ENCODE measurements around the gene KCNJ1. TPM values are rescaled to one million over a fixed set of nuclear protein-coding genes. Genes with fewer than 3 reads are reported as not detected.

KCNJ1 gene
- total and polyA plus RNA-seq, 4 donors = 0.01 to 0.31 (median 0.14) TPM

- H3K27me3 ChIP-seq (ENCODE audit: control insufficient read depth in 3 of 3, insufficient read depth in 3 of 3, low read length in 2 of 3) = no peaks in the 10 kb centered on the region
- 87 to 93% methylated on average over 7 of the region's 7 CpGs for WGBS, 2 donors
- TF ChIP-seq, protein P1, sequence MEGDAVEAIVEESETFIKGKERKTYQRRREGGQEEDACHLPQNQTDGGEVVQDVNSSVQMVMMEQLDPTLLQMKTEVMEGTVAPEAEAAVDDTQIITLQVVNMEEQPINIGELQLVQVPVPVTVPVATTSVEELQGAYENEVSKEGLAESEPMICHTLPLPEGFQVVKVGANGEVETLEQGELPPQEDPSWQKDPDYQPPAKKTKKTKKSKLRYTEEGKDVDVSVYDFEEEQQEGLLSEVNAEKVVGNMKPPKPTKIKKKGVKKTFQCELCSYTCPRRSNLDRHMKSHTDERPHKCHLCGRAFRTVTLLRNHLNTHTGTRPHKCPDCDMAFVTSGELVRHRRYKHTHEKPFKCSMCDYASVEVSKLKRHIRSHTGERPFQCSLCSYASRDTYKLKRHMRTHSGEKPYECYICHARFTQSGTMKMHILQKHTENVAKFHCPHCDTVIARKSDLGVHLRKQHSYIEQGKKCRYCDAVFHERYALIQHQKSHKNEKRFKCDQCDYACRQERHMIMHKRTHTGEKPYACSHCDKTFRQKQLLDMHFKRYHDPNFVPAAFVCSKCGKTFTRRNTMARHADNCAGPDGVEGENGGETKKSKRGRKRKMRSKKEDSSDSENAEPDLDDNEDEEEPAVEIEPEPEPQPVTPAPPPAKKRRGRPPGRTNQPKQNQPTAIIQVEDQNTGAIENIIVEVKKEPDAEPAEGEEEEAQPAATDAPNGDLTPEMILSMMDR (IDR thresholded peaks at IDR 0.05; ENCODE audit: control extremely low read depth, extremely low read depth) = no peak
- H3K27ac ChIP-seq (ENCODE audit: low read depth in 1 of 2, low read length in 1 of 2) = no peak overlapping the region
- no peak overlapping the region for H3K9ac ChIP-seq (ENCODE audit: insufficient read depth in 1 of 2, low read length in 2 of 2)
- no peak overlapping the region for H3K4me3 ChIP-seq
- no peaks in the 10 kb centered on the region for H3K9me3 ChIP-seq (ENCODE audit: control insufficient read depth in 4 of 4, insufficient read depth in 3 of 4, low read length in 3 of 4)
- ATAC-seq (ENCODE audit: insufficient read depth, low FRiP score) (no peak), DNase-seq (no peak)
- H3K36me3 ChIP-seq (ENCODE audit: control insufficient read depth in 4 of 4, insufficient read depth in 4 of 4, low read length in 4 of 4) = no peaks in the 10 kb centered on the region
- H3K4me1 ChIP-seq (ENCODE audit: control insufficient read depth in 5 of 5, insufficient read depth in 5 of 5, low read length in 5 of 5) = peaks cover 0 to 9% (median 0%) of the 10 kb centered on the region in 5 donors
Observed at GRCh38 chr11:128854841-128855240, 12.3 kb downstream of the KCNJ1 start.

DNA sequence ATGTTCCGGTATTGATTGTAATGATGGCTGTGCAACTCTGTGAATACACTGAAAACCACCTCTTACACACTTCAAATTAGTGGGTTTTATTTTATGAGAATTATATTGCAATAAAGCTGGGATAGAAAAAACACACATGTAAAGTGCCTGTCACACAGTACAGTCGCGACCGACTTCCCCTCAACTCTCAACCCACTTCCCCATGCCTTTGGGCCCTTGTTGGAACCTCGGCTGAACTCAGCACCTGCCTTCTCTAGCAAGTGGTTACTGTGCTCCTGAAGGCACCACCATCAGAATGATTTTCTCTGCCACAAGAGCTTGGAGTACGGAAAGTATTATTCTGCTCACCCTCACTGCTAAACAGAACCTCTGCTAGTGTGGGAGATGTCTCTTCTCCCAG lies 13.5 kb downstream of the KCNJ1 start:
- no peaks in the 10 kb centered on the region for H3K9me3 ChIP-seq (ENCODE audit: control insufficient read depth in 4 of 4, insufficient read depth in 3 of 4, low read length in 3 of 4)
- ATAC-seq (ENCODE audit: insufficient read depth, low FRiP score) = no peak
- H3K27me3 ChIP-seq (ENCODE audit: control insufficient read depth in 3 of 3, insufficient read depth in 3 of 3, low read length in 2 of 3) = no peaks in the 10 kb centered on the region
- no peak overlapping the region for H3K27ac ChIP-seq (ENCODE audit: low read depth in 1 of 2, low read length in 1 of 2)
- H3K4me3 ChIP-seq = no peak overlapping the region
- no peak overlapping the region for H3K9ac ChIP-seq (ENCODE audit: insufficient read depth in 1 of 2, low read length in 2 of 2)
- H3K36me3 ChIP-seq (ENCODE audit: control insufficient read depth in 4 of 4, insufficient read depth in 4 of 4, low read length in 4 of 4) = no peaks in the 10 kb centered on the region
- peaks cover 0 to 5% (median 0%) of the 10 kb centered on the region in 5 donors for H3K4me1 ChIP-seq (ENCODE audit: control insufficient read depth in 5 of 5, insufficient read depth in 5 of 5, low read length in 5 of 5)
- WGBS, 2 donors = 61 to 74% methylated on average over 6 of the region's 6 CpGs
- no peak for DNase-seq
- TF ChIP-seq, protein P1 (IDR thresholded peaks at IDR 0.05; ENCODE audit: control extremely low read depth, extremely low read depth) = no peak

- H3K36me3 ChIP-seq (ENCODE audit: control insufficient read depth in 4 of 4, insufficient read depth in 4 of 4, low read length in 4 of 4) = no peaks in the 10 kb centered on the region
- H3K4me1 ChIP-seq (ENCODE audit: control insufficient read depth in 5 of 5, insufficient read depth in 5 of 5, low read length in 5 of 5) = peaks cover 0 to 5% (median 0%) of the 10 kb centered on the region in 5 donors
- no peaks in the 10 kb centered on the region for H3K9me3 ChIP-seq (ENCODE audit: control insufficient read depth in 4 of 4, insufficient read depth in 3 of 4, low read length in 3 of 4)
- peak in 1 of 3 donors; percentile 25 for DNase-seq
- ATAC-seq (ENCODE audit: insufficient read depth, low FRiP score) = no peak
- TF ChIP-seq, protein P1 (IDR thresholded peaks at IDR 0.05; ENCODE audit: control extremely low read depth, extremely low read depth) = no peak
- H3K27me3 ChIP-seq (ENCODE audit: control insufficient read depth in 3 of 3, insufficient read depth in 3 of 3, low read length in 2 of 3) = no peaks in the 10 kb centered on the region
- no peak overlapping the region for H3K27ac ChIP-seq (ENCODE audit: low read depth in 1 of 2, low read length in 1 of 2)
- no peak overlapping the region for H3K9ac ChIP-seq (ENCODE audit: insufficient read depth in 1 of 2, low read length in 2 of 2)
- H3K4me3 ChIP-seq = no peak overlapping the region
- 75 to 80% methylated on average over 13 of the region's 13 CpGs for WGBS, 2 donors
Observed at GRCh38 chr11:128852327-128853023, 14.6 kb downstream of the KCNJ1 start.

All from lung (tissue), 12 donors.